Keratinocyte (primary cell): ENCODE measurements around the gene TNNT3.

Experiments used
- EZH2 ChIP-seq: IDR thresholded peaks from one replicate; pipeline ENCODE4 v1.6.1; 2012; ENCODE audit warnings: inconsistent platforms, mild to moderate bottlenecking, low read length, moderate library complexity
- TF ChIP-seq, protein P1 (sequence below), 3 experiments: IDR thresholded peaks in 1 of 3; conservative IDR thresholded peaks in 1 of 3; optimal IDR thresholded peaks in 1 of 3; 2 replicates in 2 of 3; 3 replicates in 1 of 3; pipeline versions ENCODE3 to v1.5.1; 2011; ENCODE audit warnings: low read length in 3 of 3, mild to moderate bottlenecking in 3 of 3, moderate library complexity in 2 of 3, control low read depth in 1 of 3, inconsistent platforms in 1 of 3; ENCODE audit not compliant: insufficient read depth in 2 of 3; ENCODE audit errors: extremely low read depth in 1 of 3

DNA sequence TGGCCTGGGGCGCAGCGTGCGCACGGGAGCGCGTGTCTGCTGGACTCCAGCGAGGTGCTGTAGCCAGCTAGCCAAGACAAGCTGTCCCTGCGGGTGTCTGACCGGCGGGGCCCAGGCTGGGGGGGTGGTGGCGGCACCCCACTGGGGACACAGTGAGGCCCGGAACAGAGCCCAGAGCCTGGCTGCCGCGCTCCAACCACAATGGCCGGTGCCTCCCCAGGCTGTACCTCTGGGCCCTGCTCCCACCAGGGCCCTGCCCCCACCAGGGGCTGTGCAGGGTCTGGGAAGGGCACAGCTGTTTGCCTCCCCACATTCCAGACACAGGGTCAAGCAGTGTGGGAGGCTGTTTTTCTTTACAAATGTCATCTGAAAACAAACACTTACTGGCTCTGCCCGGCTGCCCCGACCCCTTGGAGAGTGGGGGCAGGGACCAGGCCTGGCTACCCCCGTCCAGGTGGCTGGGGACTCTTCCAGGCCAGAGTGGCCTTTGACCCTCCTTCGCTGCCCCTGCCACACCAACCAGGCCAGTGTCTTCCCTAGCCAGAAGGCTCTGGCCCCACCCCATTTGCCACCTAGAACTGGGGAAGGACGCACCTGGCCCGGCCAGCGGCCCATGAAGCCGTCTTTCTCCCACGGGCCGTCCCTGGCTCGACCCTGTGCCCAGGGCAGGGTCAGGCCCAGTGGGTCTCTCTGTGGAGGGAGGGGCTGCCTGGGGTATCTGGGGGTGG, 63.5 kb downstream of the TNNT3 start:
- no peak for TF ChIP-seq EZH2
- TF ChIP-seq, protein P1, sequence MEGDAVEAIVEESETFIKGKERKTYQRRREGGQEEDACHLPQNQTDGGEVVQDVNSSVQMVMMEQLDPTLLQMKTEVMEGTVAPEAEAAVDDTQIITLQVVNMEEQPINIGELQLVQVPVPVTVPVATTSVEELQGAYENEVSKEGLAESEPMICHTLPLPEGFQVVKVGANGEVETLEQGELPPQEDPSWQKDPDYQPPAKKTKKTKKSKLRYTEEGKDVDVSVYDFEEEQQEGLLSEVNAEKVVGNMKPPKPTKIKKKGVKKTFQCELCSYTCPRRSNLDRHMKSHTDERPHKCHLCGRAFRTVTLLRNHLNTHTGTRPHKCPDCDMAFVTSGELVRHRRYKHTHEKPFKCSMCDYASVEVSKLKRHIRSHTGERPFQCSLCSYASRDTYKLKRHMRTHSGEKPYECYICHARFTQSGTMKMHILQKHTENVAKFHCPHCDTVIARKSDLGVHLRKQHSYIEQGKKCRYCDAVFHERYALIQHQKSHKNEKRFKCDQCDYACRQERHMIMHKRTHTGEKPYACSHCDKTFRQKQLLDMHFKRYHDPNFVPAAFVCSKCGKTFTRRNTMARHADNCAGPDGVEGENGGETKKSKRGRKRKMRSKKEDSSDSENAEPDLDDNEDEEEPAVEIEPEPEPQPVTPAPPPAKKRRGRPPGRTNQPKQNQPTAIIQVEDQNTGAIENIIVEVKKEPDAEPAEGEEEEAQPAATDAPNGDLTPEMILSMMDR (optimal IDR thresholded peaks at IDR 0.05 in 1 of 3, IDR thresholded peaks at IDR 0.05 in 1 of 3, conservative IDR thresholded peaks at IDR 0.05 in 1 of 3; ENCODE audit: extremely low read depth in 1 of 3, insufficient read depth in 2 of 3, low read length in 3 of 3) = no peak
